ENCODE data around the gene MCAM.

Gene MCAM

DNA sequence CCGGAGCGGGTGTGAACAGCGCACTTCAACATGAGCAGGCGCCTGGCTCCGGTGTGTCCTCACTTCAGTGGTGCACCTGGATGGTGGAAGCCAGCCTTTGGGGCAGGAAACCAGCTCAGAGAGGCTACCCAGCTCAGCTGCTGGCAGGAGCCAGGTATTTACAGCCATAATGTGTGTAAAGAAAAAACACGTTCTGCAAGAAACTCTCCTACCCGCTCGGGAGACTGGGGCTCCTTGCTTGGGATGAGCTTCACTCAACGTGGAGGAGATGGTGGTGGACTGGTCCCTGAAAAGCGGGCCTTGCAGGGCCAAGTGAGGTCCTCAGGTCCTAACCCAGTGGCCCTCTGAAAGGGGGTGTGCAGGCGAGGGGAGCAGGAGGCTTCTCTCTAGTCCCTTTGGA, 7.5 kb downstream of the MCAM start:
- TF ChIP-seq, protein P1, sequence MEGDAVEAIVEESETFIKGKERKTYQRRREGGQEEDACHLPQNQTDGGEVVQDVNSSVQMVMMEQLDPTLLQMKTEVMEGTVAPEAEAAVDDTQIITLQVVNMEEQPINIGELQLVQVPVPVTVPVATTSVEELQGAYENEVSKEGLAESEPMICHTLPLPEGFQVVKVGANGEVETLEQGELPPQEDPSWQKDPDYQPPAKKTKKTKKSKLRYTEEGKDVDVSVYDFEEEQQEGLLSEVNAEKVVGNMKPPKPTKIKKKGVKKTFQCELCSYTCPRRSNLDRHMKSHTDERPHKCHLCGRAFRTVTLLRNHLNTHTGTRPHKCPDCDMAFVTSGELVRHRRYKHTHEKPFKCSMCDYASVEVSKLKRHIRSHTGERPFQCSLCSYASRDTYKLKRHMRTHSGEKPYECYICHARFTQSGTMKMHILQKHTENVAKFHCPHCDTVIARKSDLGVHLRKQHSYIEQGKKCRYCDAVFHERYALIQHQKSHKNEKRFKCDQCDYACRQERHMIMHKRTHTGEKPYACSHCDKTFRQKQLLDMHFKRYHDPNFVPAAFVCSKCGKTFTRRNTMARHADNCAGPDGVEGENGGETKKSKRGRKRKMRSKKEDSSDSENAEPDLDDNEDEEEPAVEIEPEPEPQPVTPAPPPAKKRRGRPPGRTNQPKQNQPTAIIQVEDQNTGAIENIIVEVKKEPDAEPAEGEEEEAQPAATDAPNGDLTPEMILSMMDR (conservative IDR thresholded peaks at IDR 0.05; ENCODE audit: control insufficient read depth, insufficient read depth, low read depth, low read length), result no peak
- no peak overlapping the region for H3K4me3 ChIP-seq (ENCODE audit: control insufficient read depth, low read depth, low read length)
- no peak for DNase-seq (ENCODE audit: low read depth)

DNA sequence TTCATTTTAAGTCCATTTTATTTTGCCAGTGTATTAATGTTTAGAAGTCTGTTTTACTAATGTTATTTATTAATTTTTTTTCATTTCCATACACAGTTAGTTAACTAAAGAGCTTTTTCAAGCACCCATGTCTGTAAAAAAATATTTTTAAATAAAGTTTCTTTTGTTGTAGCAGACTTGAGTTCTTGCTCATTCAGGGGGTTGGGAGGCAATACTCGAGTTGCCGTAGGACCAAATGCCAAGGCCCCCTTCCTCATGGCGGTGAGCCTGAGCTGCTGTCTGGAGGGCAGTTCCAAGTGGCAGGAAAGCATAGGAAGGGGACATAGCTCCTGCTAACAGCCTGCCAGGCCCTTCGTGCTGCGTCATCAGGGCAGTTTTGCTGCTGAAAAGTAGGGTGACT, 9.0 kb downstream of the MCAM start:
- no peak for DNase-seq (ENCODE audit: low read depth)
- H3K4me3 ChIP-seq (ENCODE audit: control insufficient read depth, low read depth, low read length), result no peak overlapping the region
- TF ChIP-seq, protein P1 (conservative IDR thresholded peaks at IDR 0.05; ENCODE audit: control insufficient read depth, insufficient read depth, low read depth, low read length), result no peak

DNA sequence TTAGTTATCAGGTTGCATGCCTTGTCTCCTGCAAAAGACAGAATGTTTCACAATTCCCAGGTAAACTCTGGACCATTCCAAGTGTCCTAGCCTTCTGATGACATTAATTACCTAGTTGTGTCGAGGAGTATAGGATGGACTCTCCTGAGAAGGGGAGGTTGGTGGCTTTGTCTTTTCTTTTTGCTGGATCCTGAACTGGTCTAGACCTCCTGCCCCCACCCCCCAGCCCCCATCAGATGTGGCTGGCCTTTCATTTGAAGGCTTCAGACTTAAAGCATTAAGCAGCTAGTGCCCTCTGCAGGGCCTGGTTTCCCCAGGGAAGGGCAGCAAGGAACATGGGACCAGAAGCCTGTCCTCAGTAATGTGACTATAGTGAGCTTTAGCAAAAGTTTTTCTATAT, 9.7 kb downstream of the MCAM start:
- DNase-seq (ENCODE audit: low read depth), result no peak
- TF ChIP-seq, protein P1 (conservative IDR thresholded peaks at IDR 0.05; ENCODE audit: control insufficient read depth, insufficient read depth, low read depth, low read length), result no peak
- no peak overlapping the region for H3K4me3 ChIP-seq (ENCODE audit: control insufficient read depth, low read depth, low read length)

DNA sequence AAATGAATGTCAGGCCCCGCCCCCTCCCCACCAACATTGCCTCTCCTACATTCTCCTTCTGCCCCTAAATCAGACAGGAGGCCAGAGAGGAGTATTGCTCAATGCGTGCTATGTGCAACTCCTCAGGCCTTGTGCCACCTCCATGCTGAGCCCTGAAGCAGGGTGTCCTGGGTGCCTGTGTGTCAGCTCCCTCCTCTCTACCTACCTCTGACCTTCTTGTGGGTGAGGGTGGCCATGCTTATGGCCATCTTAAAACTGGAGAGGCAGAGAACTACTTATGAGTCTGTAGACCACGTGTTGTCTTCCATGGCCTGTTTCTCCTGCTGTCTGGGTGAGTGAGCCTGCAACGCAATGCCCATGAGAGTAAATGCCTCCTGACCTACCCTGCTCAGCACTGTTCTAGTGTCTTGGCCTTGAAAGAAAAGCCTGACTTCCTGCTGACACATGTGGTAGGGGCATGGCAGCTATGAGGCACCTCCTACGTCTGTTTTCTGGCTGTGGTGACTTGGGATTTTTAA, 10.5 kb downstream of the MCAM start:
- peak; percentile 85 for DNase-seq (ENCODE audit: low read depth)
- no peak overlapping the region for H3K4me3 ChIP-seq (ENCODE audit: control insufficient read depth, low read depth, low read length)
- TF ChIP-seq, protein P1 (conservative IDR thresholded peaks at IDR 0.05; ENCODE audit: control insufficient read depth, insufficient read depth, low read depth, low read length), result no peak

DNA sequence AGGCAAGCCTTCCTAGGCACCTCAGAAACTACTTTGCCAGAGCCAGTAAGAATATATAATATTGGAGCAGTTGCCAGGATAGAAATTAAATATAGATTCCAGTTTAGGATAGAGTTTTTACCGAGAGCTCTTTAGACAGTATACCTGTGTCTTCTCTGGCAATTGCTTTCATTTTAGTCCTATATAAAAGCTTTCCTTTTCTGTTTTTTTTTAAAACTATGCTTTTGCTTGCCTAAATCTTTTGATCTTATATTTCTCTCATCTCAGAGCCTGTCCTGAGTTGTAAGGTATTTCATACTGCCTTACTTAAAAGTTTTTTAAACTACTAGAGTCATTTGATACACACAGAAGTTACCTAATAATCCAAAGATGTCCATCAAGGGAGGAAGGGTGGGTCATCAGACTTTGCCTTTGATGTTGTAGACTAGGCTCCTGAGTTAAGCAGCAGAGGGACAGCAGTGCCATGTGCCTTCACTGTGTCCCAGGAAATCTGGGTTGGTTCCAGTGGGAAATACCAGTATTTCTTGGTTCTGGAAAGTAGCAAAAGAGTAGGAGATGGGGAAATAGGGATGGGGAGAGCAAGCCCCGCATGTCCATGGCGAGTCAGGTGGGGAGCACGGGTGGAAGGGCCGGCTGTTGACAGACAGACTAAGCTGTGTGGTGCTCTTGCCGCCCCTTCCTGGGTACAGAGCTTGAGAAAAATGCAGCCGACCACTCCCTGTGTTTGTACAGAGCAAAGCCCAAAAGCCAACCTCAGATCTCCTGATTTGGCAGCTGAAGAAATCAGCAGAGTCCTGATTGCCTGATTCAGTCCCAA, 11.2 kb downstream of the MCAM start:
- TF ChIP-seq, protein P1 (conservative IDR thresholded peaks at IDR 0.05; ENCODE audit: control insufficient read depth, insufficient read depth, low read depth, low read length), result no peak
- H3K4me3 ChIP-seq (ENCODE audit: control insufficient read depth, low read depth, low read length), result no peak overlapping the region
- DNase-seq (ENCODE audit: low read depth), result no peak

DNA sequence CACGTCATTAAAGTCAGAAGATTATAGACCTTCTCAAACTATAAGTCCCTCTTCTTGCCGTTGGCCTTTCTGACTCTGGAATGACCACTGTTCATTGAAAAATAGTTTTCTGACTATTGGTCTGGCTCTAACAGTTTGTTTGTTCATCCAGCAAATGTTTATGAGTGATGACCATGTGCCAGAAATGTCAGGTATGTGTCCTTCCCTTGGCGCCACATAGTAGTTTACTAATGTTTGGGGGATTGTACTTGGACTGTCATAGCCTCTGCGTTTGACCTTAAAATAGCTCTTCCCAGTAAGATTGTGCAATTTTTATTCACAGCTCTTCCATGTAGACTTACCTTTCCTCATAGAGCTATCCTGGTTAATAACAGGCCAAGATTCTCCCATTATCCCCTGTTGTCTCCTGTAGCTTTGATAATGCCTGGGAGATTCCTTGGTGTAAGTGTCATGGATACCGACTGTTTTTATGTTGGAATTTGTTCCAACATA, 13.7 kb downstream of the MCAM start:
- TF ChIP-seq, protein P1 (conservative IDR thresholded peaks at IDR 0.05; ENCODE audit: control insufficient read depth, insufficient read depth, low read depth, low read length), result no peak
- no peak for DNase-seq (ENCODE audit: low read depth)
- H3K4me3 ChIP-seq (ENCODE audit: control insufficient read depth, low read depth, low read length), result no peak overlapping the region
